HG02981 (cell line): ENCODE measurements around the gene PLCB1.
A peak's percentile ranks its signal among the peaks of the same experiment; 100 is the strongest.

ENCODE experiments used
- ATAC-seq: cut with Tn5 transposase; IDR thresholded peaks from one replicate; pipeline ENCODE4 v1.9.1; 2021; ENCODE audit warnings: mild to moderate bottlenecking, moderate library complexity; ENCODE audit not compliant: unreplicated experiment

Gene PLCB1

GRCh38 chr20:8208226-8208625 lies 76.2 kb downstream of the PLCB1 start:
- ATAC-seq, result no peak

GRCh38 chr20:8209061-8209460 lies 77.0 kb downstream of the PLCB1 start:
- no peak for ATAC-seq

- ATAC-seq, result no peak
These were observed 78.7 kb downstream of the PLCB1 start for GRCh38 chr20:8210749-8211148.

GRCh38 chr20:8212286-8212685 lies 80.2 kb downstream of the PLCB1 start:
- no peak for ATAC-seq

- no peak for ATAC-seq
These were observed 81.2 kb downstream of the PLCB1 start for GRCh38 chr20:8213270-8213669.

DNA sequence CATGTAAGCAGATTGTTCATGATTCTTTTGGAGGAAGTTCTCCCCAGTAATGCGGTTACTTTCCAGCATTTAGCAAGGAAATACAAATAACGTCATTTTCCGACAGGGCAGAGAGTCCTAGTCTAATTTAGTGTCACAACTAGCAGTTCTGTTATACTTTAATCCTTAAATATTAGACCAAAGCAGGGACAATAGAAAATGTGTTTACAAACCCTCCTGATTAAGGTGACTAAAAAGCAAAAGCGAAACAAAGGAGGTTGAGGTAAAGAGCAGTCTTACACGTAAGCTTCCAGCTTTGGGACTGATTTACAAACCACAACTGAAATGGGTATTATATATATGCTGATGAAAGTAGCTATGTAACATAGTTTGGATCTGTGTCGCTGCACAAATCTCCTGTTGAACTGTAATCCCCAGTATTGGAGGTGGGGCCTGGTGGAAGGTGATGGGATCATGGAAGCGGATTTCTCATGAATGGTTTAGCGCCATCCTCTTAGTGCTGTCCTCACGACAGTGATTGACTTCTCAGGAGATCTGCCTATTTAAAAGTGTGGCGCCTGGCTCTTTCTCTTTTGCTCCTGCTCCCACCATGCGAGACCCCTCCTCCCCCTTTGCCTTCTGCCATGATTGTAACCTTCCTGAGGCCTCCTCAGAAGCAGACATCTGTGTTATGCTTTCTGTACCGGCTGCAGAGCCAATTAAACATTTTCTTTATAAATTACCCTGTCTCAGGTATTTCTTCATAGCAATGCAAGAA lies 81.9 kb downstream of the PLCB1 start:
- ATAC-seq, result peak; percentile 83

GRCh38 chr20:8215361-8215781 lies 83.3 kb downstream of the PLCB1 start:
- no peak for ATAC-seq

GRCh38 chr20:8216375-8217200 lies 84.5 kb downstream of the PLCB1 start:
- ATAC-seq, result no peak

- ATAC-seq, result no peak
These were observed 86.8 kb downstream of the PLCB1 start for GRCh38 chr20:8218861-8219260.

DNA sequence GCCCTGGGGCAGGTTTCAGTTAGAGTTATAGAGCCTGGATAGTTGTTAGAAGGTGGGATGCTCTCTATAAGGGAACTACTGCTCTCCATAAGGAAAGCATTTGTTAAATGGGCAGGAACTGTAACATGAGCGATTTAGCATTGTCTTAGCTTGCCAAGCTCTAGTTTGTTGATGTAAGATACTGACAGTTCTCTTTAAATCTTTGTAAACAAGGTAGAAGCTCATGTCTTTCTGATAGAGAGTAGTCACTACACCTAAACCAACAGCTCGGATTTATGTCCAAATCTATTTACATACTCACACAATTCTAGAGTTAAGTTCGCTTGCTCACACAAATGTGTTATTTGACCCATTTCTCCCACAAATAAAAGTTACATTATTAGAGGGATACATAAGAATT lies 87.3 kb downstream of the PLCB1 start:
- ATAC-seq, result no peak

DNA sequence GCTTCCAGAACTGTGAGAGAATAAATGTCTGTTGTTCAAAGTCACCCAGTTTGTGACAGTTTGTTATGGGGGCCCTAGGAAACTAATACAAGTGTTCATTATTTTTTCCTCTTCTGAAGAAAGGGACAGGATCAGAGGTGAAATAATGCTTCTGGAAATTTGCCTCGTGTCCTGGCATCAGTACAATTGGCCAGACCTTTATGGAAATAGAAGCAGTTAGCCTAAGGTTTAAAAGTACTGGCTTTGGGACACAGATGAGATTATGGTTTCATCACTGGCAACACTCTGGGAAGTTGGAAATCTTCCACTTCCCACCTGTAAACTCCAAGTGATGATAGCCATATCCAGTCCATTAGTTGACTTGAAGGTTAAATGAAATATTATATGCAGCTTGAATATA lies 88.7 kb downstream of the PLCB1 start:
- no peak for ATAC-seq

DNA sequence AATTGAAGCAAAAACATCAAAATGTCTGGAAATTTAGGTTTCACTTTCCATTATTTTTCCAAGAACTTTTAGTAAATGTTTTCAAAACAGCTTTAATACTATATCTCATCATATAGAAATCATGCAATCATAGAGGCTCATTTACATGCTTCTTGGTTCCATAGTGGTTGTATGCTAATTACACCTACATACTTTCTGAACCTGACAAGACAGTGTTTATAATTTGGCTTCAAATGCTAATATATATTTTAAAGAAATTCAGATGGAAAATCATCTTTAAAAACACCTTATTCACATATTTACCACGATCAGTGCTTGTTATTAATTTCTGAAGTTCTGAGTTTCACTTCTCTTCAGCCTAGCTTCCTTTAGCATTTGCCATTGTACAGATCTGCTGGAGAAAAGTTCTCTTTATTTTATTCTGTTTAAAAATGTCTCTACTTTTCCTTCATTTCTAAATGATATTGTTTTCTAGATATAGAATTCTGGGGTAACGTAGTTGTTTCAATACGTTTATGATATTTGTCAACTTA lies 89.9 kb downstream of the PLCB1 start:
- ATAC-seq, result no peak

DNA sequence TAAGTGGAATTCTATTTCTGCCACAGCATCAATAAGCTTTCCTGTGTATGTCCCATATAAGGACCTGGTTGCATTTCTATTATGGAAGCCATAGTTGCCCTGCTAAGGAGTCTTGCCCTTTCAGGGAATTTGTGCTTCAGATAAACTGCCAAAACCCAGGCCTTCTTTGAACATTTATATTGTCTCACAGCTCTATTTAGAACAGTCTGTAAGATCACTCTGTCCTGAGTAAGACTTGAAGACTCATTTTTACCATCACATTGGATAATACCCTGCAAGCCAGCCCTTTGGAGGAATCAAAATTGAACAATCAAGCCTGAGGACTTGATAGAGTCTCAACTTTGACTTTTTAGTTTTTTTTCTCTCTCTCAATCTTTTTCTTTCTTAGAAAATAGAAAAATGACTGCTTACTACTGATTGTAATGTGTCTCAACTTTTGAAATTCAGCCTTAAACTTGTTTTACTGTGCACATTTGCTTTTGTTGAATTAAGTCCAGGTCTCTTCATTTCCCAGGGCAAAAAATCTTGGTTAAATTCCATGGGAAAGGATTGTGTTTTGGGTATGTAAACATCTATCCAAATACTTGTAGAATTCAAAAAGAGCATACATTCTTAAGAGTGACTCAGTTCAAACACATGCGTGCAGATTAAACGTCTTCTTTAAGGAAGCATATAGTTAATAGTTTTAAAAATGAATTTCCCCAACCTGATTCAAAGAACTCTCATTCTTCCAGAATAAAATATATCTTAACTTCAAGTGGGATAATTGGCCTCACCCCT lies 91.2 kb downstream of the PLCB1 start:
- no peak for ATAC-seq

DNA sequence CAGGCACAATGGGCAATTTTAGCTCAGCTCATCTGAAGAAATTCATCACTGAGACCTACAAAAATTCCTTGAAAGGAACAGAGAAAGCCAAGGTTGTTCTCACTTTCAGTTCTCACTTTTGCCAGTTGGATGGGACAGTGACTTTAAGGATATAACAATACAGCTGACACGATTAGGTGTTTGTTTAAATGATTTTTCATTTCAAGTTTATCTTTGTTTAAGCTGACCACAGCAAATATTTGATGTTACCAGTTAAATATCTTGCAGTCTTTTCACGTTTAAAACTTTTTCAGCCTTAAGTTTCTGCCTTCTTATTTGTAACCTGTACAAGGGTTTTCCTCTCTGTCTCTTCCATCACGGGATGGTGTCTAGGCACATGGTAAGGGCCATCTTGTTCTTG lies 93.6 kb downstream of the PLCB1 start:
- no peak for ATAC-seq

GRCh38 chr20:8226106-8226505 lies 94.0 kb downstream of the PLCB1 start:
- no peak for ATAC-seq

DNA sequence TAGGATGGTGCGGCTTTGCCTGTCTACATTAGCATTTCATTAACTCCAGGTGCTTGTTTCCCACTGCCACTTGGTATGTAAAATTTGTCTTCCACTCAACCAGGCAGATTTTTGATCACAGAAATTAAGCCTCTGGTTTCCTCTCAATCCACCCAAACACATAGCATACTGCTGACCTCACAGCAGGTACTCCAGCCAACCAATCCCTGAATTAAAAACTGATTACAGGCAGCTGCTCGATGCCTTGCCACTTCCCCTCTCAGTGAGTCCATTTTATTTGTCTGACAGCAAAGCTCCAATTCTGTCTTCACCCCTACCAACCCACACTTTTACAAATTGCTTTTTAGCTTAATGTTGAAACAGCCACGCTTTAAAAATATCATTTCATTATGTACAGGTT lies 95.2 kb downstream of the PLCB1 start:
- no peak for ATAC-seq

- no peak for ATAC-seq
These were observed 96.2 kb downstream of the PLCB1 start for GRCh38 chr20:8228315-8228714.

GRCh38 chr20:8229090-8229489 lies 97.0 kb downstream of the PLCB1 start:
- ATAC-seq, result no peak

DNA sequence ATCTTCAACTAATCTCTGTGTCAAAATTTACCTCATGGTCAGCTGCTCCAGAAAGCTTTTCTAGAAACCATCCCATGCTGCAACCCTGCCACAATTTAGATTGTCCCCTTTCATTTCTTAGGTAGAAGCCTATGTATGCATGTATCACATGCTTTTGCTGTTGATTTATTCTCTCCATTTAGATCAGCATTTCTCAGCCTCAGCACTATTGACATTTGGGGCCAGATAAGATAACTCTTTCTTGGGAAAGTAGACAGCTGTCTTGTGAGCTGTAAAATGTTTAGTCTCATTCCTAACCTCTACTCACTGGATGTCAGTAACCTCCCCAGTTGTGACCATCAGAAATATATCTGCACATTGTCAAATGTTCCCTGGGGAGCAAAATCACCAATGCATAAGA lies 99.0 kb downstream of the PLCB1 start:
- no peak for ATAC-seq

DNA sequence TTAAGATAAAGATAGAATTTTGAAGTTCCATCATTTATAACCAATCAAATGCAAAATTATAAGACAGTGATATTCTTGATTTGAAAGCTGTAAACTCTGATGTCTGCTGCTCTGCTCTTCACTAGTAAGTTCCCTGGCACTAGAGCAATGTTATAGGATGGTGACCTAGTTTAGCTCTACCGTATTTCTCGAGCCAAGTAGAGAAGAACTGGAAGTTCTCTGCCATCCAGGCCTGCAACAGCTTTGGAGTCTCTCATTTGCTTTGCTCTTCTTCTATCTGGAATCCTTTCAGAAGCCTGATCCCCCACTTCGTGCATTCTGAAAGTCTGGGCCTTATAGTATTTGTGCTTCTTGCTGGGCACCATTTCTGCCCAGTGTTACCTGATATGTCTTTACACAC lies 100.3 kb downstream of the PLCB1 start:
- ATAC-seq, result no peak

DNA sequence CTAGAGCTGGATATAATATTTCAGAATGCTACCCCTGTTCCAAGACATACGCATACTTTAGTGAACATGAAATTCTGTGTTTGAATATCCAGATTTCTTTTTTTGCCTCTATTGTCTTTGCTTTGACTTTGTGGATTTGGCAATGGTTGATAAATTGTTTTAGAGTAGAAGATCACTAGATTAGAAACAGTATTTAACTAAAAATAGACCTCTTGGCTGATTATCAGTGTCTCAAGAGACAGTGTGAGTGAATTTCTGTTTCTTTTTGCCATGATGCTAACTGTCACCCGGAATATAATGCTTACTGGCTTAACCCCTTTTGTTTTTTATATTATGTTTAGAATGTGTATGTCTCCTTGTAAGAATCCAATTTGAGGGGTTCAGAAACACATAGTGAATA lies 102.5 kb downstream of the PLCB1 start:
- ATAC-seq, result no peak
